Peyer's patch (tissue), 4 donors: ENCODE measurements around the gene PACS1. TPM values are rescaled to one million over a fixed set of nuclear protein-coding genes. Genes with fewer than 3 reads are reported as not detected.

Experiments
- DNase-seq, 3 donors: peaks; one replicate each; pipeline ENCODE4 v3.0.0-alpha.2; 2017 to 2019
- H3K27ac ChIP-seq, 4 donors: fragments of 200-600 bp; sonication (generic); one replicate each; pipeline ENCODE4 v1.5.1; 2016 to 2019
- H3K27me3 ChIP-seq, 2 donors: fragments of 200-600 bp; sonication (generic); one replicate each; pipeline ENCODE4 v1.5.1; 2019
- H3K36me3 ChIP-seq, 3 donors: fragments of 200-600 bp; sonication (generic); one replicate each; pipeline ENCODE4 v1.5.1; 2016 to 2019
- H3K4me1 ChIP-seq, 4 donors: fragments of 200-600 bp; sonication (generic); one replicate each; pipeline ENCODE4 v1.5.1; 2016 to 2019
- H3K4me3 ChIP-seq, 4 donors: fragments of 200-600 bp; sonication (generic); 1 replicate in 3 of 4; 2 replicates in 1 of 4; pipeline ENCODE4 v1.5.1; 2016 to 2019; ENCODE audit warnings: mild to moderate bottlenecking in 1 of 4
- H3K9me3 ChIP-seq, 4 donors: fragments of 200-600 bp; sonication (generic); one replicate each; pipeline ENCODE4 v1.5.1; 2016 to 2019; ENCODE audit warnings: mild to moderate bottlenecking in 1 of 4
- CTCF ChIP-seq, 6 experiments: fragments of 450-650 bp in 4 of 6; fragments of 200-600 bp in 2 of 6; sonication (generic) in 1 of 6; IDR thresholded peaks; one replicate each; pipeline ENCODE4 v1.5.1; 2017 to 2019; ENCODE audit warnings: antibody characterized with exemption in 6 of 6, mild to moderate bottlenecking in 3 of 6, moderate library complexity in 1 of 6
- POLR2A ChIP-seq, 2 donors: fragments of 450-650 bp; IDR thresholded peaks; one replicate each; pipeline ENCODE4 v1.5.1; 2017; ENCODE audit warnings: antibody characterized with exemption in 2 of 2, mild to moderate bottlenecking in 2 of 2, moderate library complexity in 2 of 2
- total RNA-seq, 4 donors: library from RNA; depleted of rRNA; stranded (reverse); fragments of >200 nt; gene quantifications; one replicate each; pipeline ENCODE4 v1.1.0, GENCODE V29; 2016

PACS1 gene
- total RNA-seq, 4 donors from 2014 or later: 10.3 to 52.0 (median 22.3) TPM

DNA sequence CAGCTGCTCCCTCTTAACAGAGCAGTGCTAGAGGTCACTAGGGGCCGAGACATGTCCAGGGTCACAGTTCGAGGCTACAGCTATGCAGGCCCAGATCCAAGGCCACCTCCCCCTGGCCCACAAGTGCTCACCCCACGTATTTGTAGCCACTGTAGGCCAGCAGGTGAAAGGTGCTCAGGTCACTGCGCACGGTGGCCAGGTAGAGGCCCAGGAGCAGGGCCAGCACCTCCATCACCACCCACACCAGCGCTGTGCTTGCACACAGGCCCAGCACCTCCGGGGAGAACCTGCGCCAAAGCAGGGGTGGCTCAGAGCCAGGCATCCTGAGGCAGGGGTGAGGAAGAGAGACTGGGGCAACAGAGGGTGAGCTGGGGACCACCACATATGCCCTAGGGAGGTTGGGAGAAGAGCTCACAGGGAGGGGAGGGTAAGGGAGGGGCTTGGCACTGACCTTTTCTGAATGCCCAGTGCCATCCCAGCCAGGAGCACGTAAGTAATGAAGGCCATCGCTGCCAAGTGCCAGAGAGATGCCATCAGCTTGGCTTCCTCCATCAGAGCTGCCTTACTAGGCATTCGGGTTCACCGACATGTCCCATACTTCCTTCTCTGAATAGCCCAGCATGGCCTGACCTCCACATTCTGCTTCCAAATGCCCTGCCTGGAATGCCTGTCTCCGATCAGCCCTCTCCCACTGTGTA is 215.3 kb downstream of the PACS1 start:
- TF ChIP-seq CTCF (IDR thresholded peaks at IDR 0.05) (no peak), POLR2A (IDR thresholded peaks at IDR 0.05) (no peak)
- Histone ChIP-seq H3K9me3 (no peaks in the 10 kb centered on the region), H3K4me1 (peaks cover 3 to 36% (median 26%) of the 10 kb centered on the region in 4 donors), H3K27me3 (no peaks in the 10 kb centered on the region), H3K4me3 (no peak overlapping the region), H3K36me3 (peaks cover 0 to 16% (median 0%) of the 10 kb centered on the region in 3 donors), H3K27ac (no peak overlapping the region)
- DNase-seq: no peak

DNA sequence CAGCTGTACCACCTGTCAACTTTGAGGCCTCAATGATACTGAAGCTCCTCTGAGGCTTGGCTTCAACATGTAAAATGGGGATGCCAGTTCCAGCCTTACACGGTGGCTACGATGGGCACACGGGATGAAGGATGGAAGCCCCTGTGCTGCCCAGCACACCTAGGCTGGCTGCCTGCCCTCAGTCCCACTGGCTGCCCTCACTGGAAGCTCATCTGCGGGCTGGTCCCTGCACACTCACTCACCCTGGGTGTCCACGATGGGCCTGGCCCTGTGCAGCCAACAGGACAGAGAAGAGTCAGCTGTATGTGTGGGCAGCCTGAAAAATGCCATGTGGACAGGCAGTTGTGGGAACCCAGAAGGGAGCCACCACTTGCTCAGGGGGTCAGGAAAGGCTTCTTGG is 216.6 kb downstream of the PACS1 start:
- peaks cover 3 to 36% (median 26%) of the 10 kb centered on the region in 4 donors for H3K4me1 ChIP-seq
- no peak overlapping the region for H3K4me3 ChIP-seq
- TF ChIP-seq CTCF (IDR thresholded peaks at IDR 0.05): no peak
- TF ChIP-seq POLR2A (IDR thresholded peaks at IDR 0.05): no peak
- H3K36me3 ChIP-seq: peaks cover 0 to 16% (median 0%) of the 10 kb centered on the region in 3 donors
- no peaks in the 10 kb centered on the region for H3K9me3 ChIP-seq
- no peak overlapping the region for H3K27ac ChIP-seq
- H3K27me3 ChIP-seq: no peaks in the 10 kb centered on the region
- DNase-seq: no peak

DNA sequence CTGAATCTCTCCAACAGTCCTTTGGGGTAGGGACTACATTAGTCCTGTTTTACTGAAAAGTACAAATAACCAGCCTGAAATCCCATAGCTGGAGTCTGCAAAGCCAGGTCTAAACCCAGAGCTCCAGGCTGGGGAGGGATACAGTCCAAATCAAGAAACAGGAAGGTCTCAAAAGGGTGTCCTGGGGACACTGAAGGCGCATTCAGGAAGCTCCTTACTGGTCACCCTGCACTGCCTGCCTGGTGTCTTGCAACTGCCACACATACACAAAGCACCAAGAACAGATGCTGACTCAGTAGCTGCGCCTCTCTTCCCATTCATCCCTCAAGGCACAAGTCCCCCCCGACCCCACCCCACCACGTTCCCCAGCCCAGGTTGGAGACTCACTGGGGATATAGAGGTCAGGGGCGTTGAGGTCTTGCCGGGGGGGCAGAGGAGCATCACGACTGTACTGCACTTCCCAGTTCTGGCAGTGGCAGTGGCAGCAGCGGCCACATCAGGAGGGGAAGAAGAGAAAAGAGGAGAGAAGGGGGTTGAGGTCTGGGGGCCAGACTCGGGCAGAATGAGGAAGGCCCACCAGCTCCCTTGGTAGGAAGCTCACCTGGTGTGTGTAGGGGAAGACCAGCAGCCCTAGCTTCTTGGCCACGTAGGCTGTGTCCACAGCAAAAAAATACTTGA is 217.3 kb downstream of the PACS1 start:
- peaks cover 0 to 6% of the 10 kb centered on the region in 2 donors for H3K27me3 ChIP-seq
- H3K27ac ChIP-seq: peak overlapping the region in 1 of 4 donors; percentile 99
- no peak for TF ChIP-seq POLR2A (IDR thresholded peaks at IDR 0.05)
- no peak for TF ChIP-seq CTCF (IDR thresholded peaks at IDR 0.05)
- peaks cover 0 to 16% (median 0%) of the 10 kb centered on the region in 3 donors for H3K36me3 ChIP-seq
- H3K4me1 ChIP-seq: peaks cover 3 to 35% (median 26%) of the 10 kb centered on the region in 4 donors
- no peaks in the 10 kb centered on the region for H3K9me3 ChIP-seq
- DNase-seq: no peak
- H3K4me3 ChIP-seq: peak overlapping the region in 1 of 4 donors; percentile 95

- H3K27me3 ChIP-seq: peaks cover 0 to 10% of the 10 kb centered on the region in 2 donors
- H3K9me3 ChIP-seq: no peaks in the 10 kb centered on the region
- no peak for TF ChIP-seq POLR2A (IDR thresholded peaks at IDR 0.05)
- no peak for TF ChIP-seq CTCF (IDR thresholded peaks at IDR 0.05)
- DNase-seq: no peak
- peaks cover 0 to 16% (median 0%) of the 10 kb centered on the region in 3 donors for H3K36me3 ChIP-seq
- peak overlapping the region; percentile 96 to 99 (median 98) for H3K27ac ChIP-seq
- peaks cover 0 to 30% (median 21%) of the 10 kb centered on the region in 4 donors for H3K4me1 ChIP-seq
- peak overlapping the region; percentile 85 to 98 (median 93) for H3K4me3 ChIP-seq
Observed at GRCh38 chr11:66287889-66288670, 218.0 kb downstream of the PACS1 start.
